Neuron (in vitro differentiated cells): ENCODE data around the gene USP28.

ENCODE experiments used
- H2AFZ ChIP-seq: one replicate; pipeline ENCODE4 v1.6.1; 2013; ENCODE audit warnings: low read depth, mild to moderate bottlenecking, inconsistent platforms, low read length, moderate library complexity
- H3K27me3 ChIP-seq: one replicate; pipeline ENCODE4 v1.6.1; 2013; ENCODE audit warnings: low read length; ENCODE audit not compliant: insufficient read depth
- H3K36me3 ChIP-seq: one replicate; pipeline ENCODE4 v1.6.1; 2013; ENCODE audit warnings: low read length; ENCODE audit not compliant: insufficient read depth
- H3K4me1 ChIP-seq: one replicate; pipeline ENCODE4 v1.6.1; 2013; ENCODE audit warnings: low read length; ENCODE audit not compliant: insufficient read depth
- H3K4me3 ChIP-seq: 2 replicates; pipeline ENCODE4 v1.5.1; 2013; ENCODE audit warnings: mild to moderate bottlenecking, low read length, moderate library complexity
- H3K9me3 ChIP-seq: one replicate; pipeline ENCODE4 v1.6.1; 2013; ENCODE audit warnings: low read length

Gene USP28

GRCh38 chr11:113840932-113841664, 34.3 kb downstream of the USP28 start:
- Histone ChIP-seq H3K9me3 (no peaks in the 10 kb centered on the region), H2AFZ (no peak overlapping the region), H3K4me3 (no peak overlapping the region), H3K36me3 (peaks cover 43% of the 10 kb centered on the region), H3K27me3 (no peaks in the 10 kb centered on the region), H3K4me1 (no peaks in the 10 kb centered on the region)

- Histone ChIP-seq H3K36me3 (peaks cover 45% of the 10 kb centered on the region), H2AFZ (no peak overlapping the region), H3K4me1 (no peaks in the 10 kb centered on the region), H3K9me3 (no peaks in the 10 kb centered on the region), H3K4me3 (no peak overlapping the region), H3K27me3 (no peaks in the 10 kb centered on the region)
Measured at GRCh38 chr11:113839842-113840241, 35.5 kb downstream of the USP28 start.

GRCh38 chr11:113838005-113838404, 37.4 kb downstream of the USP28 start:
- H3K27me3 ChIP-seq = no peaks in the 10 kb centered on the region
- no peak overlapping the region for H3K4me3 ChIP-seq
- H3K9me3 ChIP-seq = no peaks in the 10 kb centered on the region
- no peaks in the 10 kb centered on the region for H3K4me1 ChIP-seq
- no peak overlapping the region for H2AFZ ChIP-seq
- peaks cover 56% of the 10 kb centered on the region for H3K36me3 ChIP-seq

- H3K36me3 ChIP-seq = peaks cover 62% of the 10 kb centered on the region
- H2AFZ ChIP-seq = no peak overlapping the region
- H3K27me3 ChIP-seq = no peaks in the 10 kb centered on the region
- no peaks in the 10 kb centered on the region for H3K9me3 ChIP-seq
- H3K4me3 ChIP-seq = no peak overlapping the region
- H3K4me1 ChIP-seq = no peaks in the 10 kb centered on the region
Measured at GRCh38 chr11:113835306-113835705, 40.1 kb downstream of the USP28 start.

- no peaks in the 10 kb centered on the region for H3K27me3 ChIP-seq
- H3K4me3 ChIP-seq = no peak overlapping the region
- no peak overlapping the region for H2AFZ ChIP-seq
Measured at GRCh38 chr11:113833151-113833550, 42.2 kb downstream of the USP28 start.

GRCh38 chr11:113831314-113831713, 44.1 kb downstream of the USP28 start:
- H3K27me3 ChIP-seq = no peaks in the 10 kb centered on the region
- no peaks in the 10 kb centered on the region for H3K4me1 ChIP-seq
- no peak overlapping the region for H2AFZ ChIP-seq
- peaks cover 7% of the 10 kb centered on the region for H3K9me3 ChIP-seq
- H3K4me3 ChIP-seq = no peak overlapping the region
- H3K36me3 ChIP-seq = peaks cover 66% of the 10 kb centered on the region

More at GRCh38 chr11:113833151-113833550, 42.2 kb downstream of the USP28 start:
- Histone ChIP-seq H3K36me3 (peaks cover 64% of the 10 kb centered on the region), H3K9me3 (peaks cover 3% of the 10 kb centered on the region), H3K4me1 (no peaks in the 10 kb centered on the region)

GRCh38 chr11:113829751-113830150, 45.6 kb downstream of the USP28 start:
- no peaks in the 10 kb centered on the region for H3K4me1 ChIP-seq
- H3K27me3 ChIP-seq = no peaks in the 10 kb centered on the region
- H3K4me3 ChIP-seq = no peak overlapping the region
- H3K9me3 ChIP-seq = peaks cover 12% of the 10 kb centered on the region
- H3K36me3 ChIP-seq = peaks cover 72% of the 10 kb centered on the region
- H2AFZ ChIP-seq = no peak overlapping the region

GRCh38 chr11:113828191-113828590, 47.2 kb downstream of the USP28 start:
- Histone ChIP-seq H3K9me3 (peaks cover 12% of the 10 kb centered on the region), H3K36me3 (peaks cover 71% of the 10 kb centered on the region), H3K4me1 (no peaks in the 10 kb centered on the region), H3K4me3 (no peak overlapping the region), H2AFZ (no peak overlapping the region), H3K27me3 (no peaks in the 10 kb centered on the region)

- Histone ChIP-seq H3K4me1 (no peaks in the 10 kb centered on the region), H3K4me3 (no peak overlapping the region), H3K9me3 (peaks cover 12% of the 10 kb centered on the region), H3K27me3 (no peaks in the 10 kb centered on the region), H2AFZ (no peak overlapping the region), H3K36me3 (peaks cover 76% of the 10 kb centered on the region)
Measured at GRCh38 chr11:113827477-113827876, 47.9 kb downstream of the USP28 start.

- peaks cover 46% of the 10 kb centered on the region for H3K36me3 ChIP-seq
- H3K4me1 ChIP-seq = peaks cover 17% of the 10 kb centered on the region
- H3K27me3 ChIP-seq = no peaks in the 10 kb centered on the region
- H3K9me3 ChIP-seq = no peaks in the 10 kb centered on the region
- H3K4me3 ChIP-seq = no peak overlapping the region
- H2AFZ ChIP-seq = no peak overlapping the region
Measured at GRCh38 chr11:113818426-113818825, 56.9 kb downstream of the USP28 start.

- Histone ChIP-seq H3K36me3 (peaks cover 38% of the 10 kb centered on the region), H3K4me3 (no peak overlapping the region), H3K27me3 (no peaks in the 10 kb centered on the region), H3K4me1 (peaks cover 22% of the 10 kb centered on the region), H2AFZ (no peak overlapping the region), H3K9me3 (no peaks in the 10 kb centered on the region)
Measured at GRCh38 chr11:113817626-113818025, 57.7 kb downstream of the USP28 start.

- Histone ChIP-seq H3K27me3 (no peaks in the 10 kb centered on the region), H3K4me1 (peaks cover 22% of the 10 kb centered on the region), H3K4me3 (no peak overlapping the region), H2AFZ (no peak overlapping the region), H3K36me3 (peaks cover 35% of the 10 kb centered on the region), H3K9me3 (no peaks in the 10 kb centered on the region)
Measured at GRCh38 chr11:113817162-113817561, 58.2 kb downstream of the USP28 start.

- Histone ChIP-seq H3K27me3 (no peaks in the 10 kb centered on the region), H3K4me1 (peaks cover 22% of the 10 kb centered on the region), H3K36me3 (peaks cover 28% of the 10 kb centered on the region), H3K4me3 (no peak overlapping the region), H2AFZ (no peak overlapping the region), H3K9me3 (no peaks in the 10 kb centered on the region)
Measured at GRCh38 chr11:113814181-113814580, 61.2 kb downstream of the USP28 start.

- H3K27me3 ChIP-seq = no peaks in the 10 kb centered on the region
- H3K4me1 ChIP-seq = peaks cover 10% of the 10 kb centered on the region
- peaks cover 57% of the 10 kb centered on the region for H3K36me3 ChIP-seq
- H3K4me3 ChIP-seq = no peak overlapping the region
- H2AFZ ChIP-seq = no peak overlapping the region
- H3K9me3 ChIP-seq = no peaks in the 10 kb centered on the region
Measured at GRCh38 chr11:113808931-113809330, 66.4 kb downstream of the USP28 start.
